GM21447 (cell line): ENCODE data around the gene SMIM41.

Source experiments
- ATAC-seq: cut with Tn5 transposase; IDR thresholded peaks from one replicate; pipeline ENCODE4 v1.9.1; 2021; ENCODE audit not compliant: unreplicated experiment

The SMIM41 gene

DNA sequence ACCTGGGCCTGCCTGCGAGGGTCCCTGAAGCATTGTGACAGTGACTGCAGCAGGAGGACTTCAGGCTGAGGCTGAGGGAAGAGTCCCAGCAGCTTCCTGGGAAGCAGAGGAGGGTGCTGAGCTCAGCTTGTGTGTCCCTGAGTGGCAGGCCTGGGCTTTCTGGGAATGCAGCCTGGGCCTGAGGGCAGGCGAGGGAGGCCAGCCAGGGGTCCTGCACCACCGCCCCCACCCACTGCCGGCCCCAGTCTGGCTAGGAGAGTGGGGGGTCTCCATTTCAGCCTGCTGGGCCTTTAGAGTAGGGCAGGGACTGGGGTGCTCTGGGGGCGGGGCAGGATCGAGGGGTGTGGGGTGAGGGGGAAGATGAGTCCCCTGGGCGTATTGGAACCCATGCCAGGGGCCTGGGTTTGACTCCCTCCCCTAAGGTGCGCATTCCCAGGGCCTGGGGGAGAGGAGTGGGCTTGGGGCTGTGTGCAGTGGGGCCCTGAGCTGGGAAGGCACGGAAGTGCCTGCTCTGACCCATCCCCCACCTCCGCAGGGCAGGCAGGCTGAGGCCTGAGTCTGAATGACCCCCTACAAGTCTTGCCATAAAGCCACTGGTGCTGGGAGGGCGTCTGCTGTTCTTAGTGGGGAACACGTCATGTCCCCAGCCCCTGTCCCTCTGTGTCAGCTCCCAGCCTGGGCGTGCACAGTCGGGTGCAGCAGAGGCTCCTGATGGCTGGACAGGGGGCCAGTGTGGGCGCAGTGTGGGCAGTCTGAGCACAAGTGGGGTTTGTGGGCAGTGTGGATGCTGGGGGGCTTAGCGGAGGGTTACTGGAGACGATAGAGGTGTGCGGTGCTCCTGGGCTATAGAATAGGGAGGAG lies 66.0 kb downstream of the SMIM41 start:
- ATAC-seq, result no peak

DNA sequence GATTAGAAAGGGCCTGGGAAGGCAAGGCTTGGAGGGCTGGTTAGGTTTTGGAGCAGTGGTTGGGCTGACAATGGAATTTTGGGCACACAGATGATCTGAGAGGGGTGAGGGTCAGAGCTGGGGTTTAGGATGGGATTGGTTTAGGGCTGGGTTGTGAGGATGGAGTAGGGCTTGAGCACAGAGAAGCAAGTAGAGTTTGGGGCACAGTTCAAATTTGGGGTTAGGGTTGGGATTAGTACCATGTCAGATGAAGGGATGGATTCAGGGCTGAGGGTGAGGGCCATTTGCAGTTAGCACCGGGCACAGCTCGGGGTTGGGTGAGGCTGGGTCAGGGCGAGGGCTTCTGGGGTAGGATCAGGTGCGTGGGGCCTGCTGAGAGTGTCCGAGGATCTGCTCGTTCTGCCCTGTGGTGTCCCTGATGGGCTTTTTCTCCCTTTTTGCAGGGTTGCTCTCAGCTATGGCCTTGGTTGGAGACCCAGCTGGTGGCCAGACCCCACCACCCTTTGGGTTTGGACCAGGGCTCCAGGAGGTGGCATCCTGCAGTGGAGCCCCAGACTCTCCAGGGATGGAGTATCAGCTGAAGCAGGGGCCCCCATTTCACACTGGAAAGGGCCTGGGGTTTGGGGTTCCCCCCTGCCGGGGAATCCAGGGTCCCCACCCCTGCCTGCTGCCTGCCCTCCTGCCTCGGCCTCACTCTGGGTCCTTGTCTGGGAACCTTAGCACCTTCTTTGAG lies 66.8 kb downstream of the SMIM41 start:
- ATAC-seq, result no peak

DNA sequence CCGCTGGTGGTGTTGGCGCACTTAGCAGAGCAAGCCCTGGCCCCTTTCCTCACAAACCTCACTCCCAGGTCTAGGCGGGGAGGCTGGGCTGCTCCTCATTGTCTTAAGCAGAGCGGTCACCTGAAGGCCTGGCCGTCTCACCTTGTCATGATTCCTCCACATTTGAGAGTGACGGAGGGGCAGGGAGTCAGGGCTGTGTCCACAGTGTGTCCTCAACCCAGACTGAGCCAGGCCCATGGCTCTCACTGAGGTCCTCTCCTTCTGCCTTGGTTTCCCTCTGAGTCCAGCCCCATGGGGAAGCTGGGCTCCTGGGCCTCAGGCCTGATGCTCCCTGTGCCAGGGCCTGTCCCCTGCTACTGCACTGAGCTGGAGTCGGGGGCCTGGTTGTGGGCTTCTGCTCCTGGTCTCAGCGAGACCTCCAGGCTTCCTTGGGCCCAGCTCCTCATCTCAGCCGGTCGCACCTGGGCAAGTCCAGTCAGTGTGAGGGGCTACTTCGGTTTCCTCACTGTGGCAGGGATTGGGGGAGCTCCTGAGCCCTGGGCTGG lies 67.4 kb downstream of the SMIM41 start:
- ATAC-seq, result no peak

GRCh38 chr12:52147367-52147963 lies 68.0 kb downstream of the SMIM41 start:
- no peak for ATAC-seq

GRCh38 chr12:52147964-52148463 lies 68.5 kb downstream of the SMIM41 start:
- no peak for ATAC-seq

- ATAC-seq, result no peak
Observed at GRCh38 chr12:52148464-52149181, 69.1 kb downstream of the SMIM41 start.

DNA sequence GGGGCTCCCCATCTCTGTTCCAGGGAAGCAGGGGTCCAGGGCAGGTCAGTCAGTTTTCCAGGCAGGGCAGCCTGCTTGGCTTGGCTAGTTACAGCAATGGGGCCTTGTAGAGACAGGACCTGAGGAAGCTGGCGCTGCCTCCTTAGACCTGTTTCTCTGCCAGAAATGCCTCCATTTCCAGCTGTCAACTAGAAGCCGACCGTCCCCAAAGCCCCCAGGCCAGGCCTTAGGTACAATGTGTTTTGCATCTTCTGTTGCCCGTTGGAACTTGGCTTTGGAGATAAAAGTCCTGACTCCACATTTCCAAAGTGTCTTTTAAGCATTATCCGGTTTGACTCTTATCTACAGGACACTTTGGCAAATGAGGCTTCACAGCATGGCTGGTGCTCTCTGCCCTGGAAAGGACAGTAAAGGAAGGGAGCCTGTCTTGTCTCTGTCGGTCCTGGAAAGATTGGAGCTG lies 69.7 kb downstream of the SMIM41 start:
- no peak for ATAC-seq

DNA sequence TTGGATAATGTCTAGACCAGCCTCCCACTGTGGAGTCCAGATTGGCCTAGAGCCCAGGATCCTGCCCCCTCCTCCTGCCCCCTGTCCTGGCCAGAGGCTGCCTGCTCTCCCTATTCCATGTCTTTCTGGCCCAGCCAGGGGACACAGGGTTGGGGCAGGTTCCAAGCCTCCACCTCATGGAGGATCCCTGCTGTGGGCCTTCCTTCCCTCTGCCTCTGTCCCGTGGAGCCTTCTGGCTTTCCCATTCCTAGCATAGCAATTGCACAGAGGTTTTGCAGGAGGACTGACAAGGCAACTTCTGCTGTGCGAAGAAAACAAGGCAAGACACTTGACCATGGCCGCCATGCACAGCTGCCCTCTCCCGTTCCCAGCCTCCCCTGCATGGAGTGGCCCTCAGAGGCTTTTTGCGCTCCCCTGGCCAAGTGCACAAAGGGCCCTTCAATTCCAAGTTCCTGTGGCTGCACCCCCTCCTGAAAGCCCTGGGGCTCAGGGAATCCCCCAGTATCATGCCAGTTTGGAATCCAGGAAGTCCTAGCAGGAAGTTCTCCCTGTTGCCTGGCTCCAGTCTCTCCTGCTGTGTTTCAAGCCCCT lies 70.2 kb downstream of the SMIM41 start:
- ATAC-seq, result no peak

DNA sequence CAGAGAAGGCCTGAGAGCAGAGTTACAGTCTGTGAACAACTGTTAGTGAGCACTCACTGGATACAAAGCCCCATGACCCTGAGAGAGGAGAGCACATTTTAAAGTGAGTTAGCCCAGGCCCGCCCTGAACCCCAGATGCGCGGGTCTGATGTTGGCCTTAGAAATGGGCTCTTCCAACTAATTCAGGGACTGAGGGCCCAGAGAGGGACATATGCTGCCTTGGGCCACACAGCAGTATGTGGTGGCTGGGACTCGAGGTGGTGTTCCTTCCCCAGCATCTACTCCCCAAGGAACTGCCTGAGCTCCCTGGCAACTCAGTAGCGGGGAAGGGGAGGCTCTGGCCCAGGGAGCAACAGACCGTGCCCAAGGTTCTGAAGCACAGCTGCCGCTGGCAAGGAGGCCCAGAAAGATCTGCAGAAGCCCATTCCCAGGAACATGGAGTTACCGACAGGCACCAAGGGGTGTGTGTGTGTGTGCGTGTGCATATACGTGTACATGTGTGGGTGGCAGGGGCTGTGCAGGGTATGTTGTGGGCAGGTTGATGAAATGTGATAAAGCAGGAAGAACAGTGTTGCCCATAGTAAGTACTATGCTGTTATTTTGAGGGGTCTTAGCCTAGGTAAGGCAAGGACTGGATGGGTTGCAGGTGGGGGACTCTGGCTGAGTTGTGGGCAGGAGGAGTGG lies 71.8 kb downstream of the SMIM41 start:
- ATAC-seq, result no peak

- no peak for ATAC-seq
Observed at GRCh38 chr12:52151837-52152783, 72.6 kb downstream of the SMIM41 start.

DNA sequence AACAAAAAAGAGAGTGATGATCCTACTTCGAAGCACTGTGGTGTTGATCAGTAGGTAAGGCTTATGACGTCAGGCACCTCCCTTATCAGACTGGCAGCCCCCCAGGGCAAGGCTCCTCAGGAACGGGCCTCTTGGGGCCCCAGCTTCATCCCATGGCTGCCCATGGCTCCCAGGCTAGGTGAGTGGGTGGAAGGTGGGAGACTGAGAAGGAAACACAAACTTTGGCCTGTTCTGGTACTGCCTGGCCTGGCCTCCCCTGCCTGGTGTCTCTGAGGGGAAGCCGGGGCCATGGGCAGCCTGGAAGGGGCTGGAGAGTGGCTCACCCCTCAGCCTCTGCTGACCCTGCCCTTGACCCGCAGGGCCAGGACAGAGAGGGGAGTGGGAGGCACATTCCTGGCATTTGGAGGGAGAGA lies 73.4 kb downstream of the SMIM41 start:
- ATAC-seq, result no peak

DNA sequence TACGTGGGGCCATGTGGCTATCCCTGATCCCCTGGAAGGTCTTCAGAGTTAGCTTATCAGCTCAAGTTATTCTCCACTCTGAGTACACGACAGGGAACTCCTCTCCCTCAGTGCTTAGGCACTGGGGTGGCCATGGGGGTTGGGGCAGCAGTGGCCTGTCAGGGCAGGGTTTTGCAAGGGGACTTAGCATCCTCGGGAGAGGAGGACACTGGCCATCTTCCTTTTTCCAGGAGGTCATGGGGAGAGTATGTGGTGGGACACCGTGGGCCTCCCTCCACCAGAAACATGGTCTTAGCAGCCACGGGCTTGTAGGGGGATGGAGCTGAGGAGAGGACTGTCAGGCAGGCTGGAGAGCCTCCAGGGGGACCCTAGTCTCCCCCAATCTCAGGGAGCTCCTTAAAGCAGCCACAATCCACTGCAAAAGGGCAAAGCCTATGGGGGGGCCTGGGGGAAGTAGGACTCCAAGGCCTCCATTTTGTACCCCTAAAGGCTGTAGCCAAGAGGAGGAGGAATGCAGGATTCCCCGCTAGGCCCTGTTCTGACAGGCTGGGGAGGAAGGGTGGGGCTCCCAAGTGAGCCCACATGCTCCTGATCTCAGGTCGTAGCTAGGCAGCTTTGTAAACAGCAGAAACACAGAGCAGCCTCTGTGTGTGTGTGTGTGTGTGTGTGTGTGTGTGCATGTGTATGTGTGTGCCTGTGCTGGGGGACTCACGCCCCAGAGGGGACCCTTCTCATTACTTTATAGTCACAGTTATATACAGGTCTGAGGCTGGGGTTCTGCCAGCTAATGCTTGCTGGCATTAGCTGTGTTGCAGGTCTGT lies 75.8 kb downstream of the SMIM41 start:
- no peak for ATAC-seq

- no peak for ATAC-seq
Observed at GRCh38 chr12:52156311-52156710, 76.8 kb downstream of the SMIM41 start.

- ATAC-seq, result no peak
Observed at GRCh38 chr12:52156757-52157565, 77.5 kb downstream of the SMIM41 start.

GRCh38 chr12:52157566-52158150 lies 78.2 kb downstream of the SMIM41 start:
- ATAC-seq, result no peak
